HG03064 (cell line): ENCODE measurements around the gene PPP4R1.

Experiments used
- ATAC-seq: cut with Tn5 transposase; IDR thresholded peaks from one replicate; pipeline ENCODE4 v1.9.1; 2021; ENCODE audit warnings: low read depth; ENCODE audit not compliant: unreplicated experiment

PPP4R1 gene

GRCh38 chr18:9519399-9519798 lies 95.0 kb downstream of the PPP4R1 start:
- ATAC-seq, result no peak

- ATAC-seq, result no peak
These were observed 96.5 kb downstream of the PPP4R1 start for GRCh38 chr18:9517869-9518268.

- ATAC-seq, result no peak
These were observed 97.8 kb downstream of the PPP4R1 start for GRCh38 chr18:9516437-9517064.

GRCh38 chr18:9513971-9514512 lies 100.3 kb downstream of the PPP4R1 start:
- no peak for ATAC-seq

- ATAC-seq, result no peak
These were observed 105.8 kb downstream of the PPP4R1 start for GRCh38 chr18:9508446-9509025.

GRCh38 chr18:9507565-9508088 lies 106.7 kb downstream of the PPP4R1 start:
- no peak for ATAC-seq

- no peak for ATAC-seq
These were observed 108.1 kb downstream of the PPP4R1 start for GRCh38 chr18:9506046-9506792.
